Measurements from ENCODE around the gene HS3ST3A1. TPM values are rescaled to one million over a fixed set of nuclear protein-coding genes. Genes with fewer than 3 reads are reported as not detected.

HS3ST3A1 gene
- polyA plus RNA-seq, 3 donors, result 0.20 TPM; not detected in 2

DNA sequence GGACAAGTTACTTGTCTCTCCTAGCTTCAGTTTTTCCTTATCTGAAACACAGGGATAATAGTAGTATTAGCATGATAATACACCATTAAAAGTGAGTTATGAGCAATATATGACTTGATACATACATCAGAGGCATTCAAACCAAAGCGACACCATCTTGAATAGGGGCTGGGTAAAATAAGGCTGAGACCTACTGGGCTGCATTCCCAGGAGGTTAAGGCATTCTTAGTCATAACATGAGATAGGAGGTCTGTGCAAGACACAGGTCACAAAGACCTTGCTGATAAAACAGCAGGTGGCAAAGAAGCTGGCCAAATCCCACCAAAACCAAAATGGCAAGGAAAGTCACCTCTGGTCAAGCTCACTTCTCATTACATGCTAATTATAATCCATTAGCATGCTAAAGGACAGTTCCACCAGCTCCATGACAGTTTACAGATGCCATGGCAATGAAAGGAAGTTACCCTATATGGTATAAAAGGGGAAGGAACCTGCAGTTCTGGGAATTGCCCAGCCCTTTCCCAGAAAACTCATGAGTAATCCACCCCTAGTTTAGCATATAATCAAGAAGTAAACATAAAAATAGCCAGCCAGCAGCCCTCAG lies 37.2 kb upstream of the HS3ST3A1 start:
- Histone ChIP-seq H3K4me2 (replicated peaks; ENCODE audit: extremely low read depth, low read length, poor library complexity, severe bottlenecking) (no peak overlapping the region), H3K27ac (ENCODE audit: low read depth in 1 of 2, low read length in 2 of 2) (no peak overlapping the region), H3K27me3 (ENCODE audit: control insufficient read depth in 2 of 2, insufficient read depth in 2 of 2, low read length in 2 of 2) (no peaks in the 10 kb centered on the region), H3K4me1 (ENCODE audit: control insufficient read depth in 1 of 2, insufficient read depth in 2 of 2, low read length in 2 of 2) (no peaks in the 10 kb centered on the region), H3K9ac (ENCODE audit: insufficient read depth, low read length, poor library complexity, severe bottlenecking) (no peak overlapping the region), H3K9me3 (replicated peaks in 1 of 2; ENCODE audit: control insufficient read depth in 1 of 2, insufficient read depth in 1 of 2, low read length in 2 of 2) (no peaks in the 10 kb centered on the region), H3K79me2 (ENCODE audit: insufficient read depth, low read length) (no peaks in the 10 kb centered on the region), H4K20me1 (ENCODE audit: insufficient read depth, low read length) (no peaks in the 10 kb centered on the region), H2AFZ (ENCODE audit: insufficient read depth, low read depth, low read length, poor library complexity, severe bottlenecking) (no peak overlapping the region), H3K36me3 (replicated peaks in 1 of 2; ENCODE audit: control insufficient read depth in 1 of 2, insufficient read depth in 2 of 2, low read length in 2 of 2) (no peaks in the 10 kb centered on the region), H3K4me3 (replicated peaks in 1 of 3; ENCODE audit: low read depth in 2 of 3, low read length in 3 of 3) (no peak overlapping the region)
- H3K4me3 Mint-ChIP-seq, result no peak overlapping the region
- H3K36me3 Mint-ChIP-seq, result no peaks in the 10 kb centered on the region
- H3K4me1 Mint-ChIP-seq, result no peaks in the 10 kb centered on the region
- TF ChIP-seq, protein P1, sequence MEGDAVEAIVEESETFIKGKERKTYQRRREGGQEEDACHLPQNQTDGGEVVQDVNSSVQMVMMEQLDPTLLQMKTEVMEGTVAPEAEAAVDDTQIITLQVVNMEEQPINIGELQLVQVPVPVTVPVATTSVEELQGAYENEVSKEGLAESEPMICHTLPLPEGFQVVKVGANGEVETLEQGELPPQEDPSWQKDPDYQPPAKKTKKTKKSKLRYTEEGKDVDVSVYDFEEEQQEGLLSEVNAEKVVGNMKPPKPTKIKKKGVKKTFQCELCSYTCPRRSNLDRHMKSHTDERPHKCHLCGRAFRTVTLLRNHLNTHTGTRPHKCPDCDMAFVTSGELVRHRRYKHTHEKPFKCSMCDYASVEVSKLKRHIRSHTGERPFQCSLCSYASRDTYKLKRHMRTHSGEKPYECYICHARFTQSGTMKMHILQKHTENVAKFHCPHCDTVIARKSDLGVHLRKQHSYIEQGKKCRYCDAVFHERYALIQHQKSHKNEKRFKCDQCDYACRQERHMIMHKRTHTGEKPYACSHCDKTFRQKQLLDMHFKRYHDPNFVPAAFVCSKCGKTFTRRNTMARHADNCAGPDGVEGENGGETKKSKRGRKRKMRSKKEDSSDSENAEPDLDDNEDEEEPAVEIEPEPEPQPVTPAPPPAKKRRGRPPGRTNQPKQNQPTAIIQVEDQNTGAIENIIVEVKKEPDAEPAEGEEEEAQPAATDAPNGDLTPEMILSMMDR (IDR thresholded peaks at IDR 0.05), result no peak
- peaks cover 0 to 6% (median 2%) of the 10 kb centered on the region in 7 donors for H3K9me3 Mint-ChIP-seq
- WGBS (ENCODE audit: insufficient coverage), result no CpG with 5 or more reads among the region's 1 CpG
- DNase-seq, result no peak
- H3K27ac Mint-ChIP-seq, result no peak overlapping the region
- intact Hi-C loops (cut with micrococcal nuclease), result no loop called here
- H3K27me3 Mint-ChIP-seq (ENCODE audit: low read depth in 3 of 3), result peaks cover 0 to 1% (median 0%) of the 10 kb centered on the region in 3 donors

DNA sequence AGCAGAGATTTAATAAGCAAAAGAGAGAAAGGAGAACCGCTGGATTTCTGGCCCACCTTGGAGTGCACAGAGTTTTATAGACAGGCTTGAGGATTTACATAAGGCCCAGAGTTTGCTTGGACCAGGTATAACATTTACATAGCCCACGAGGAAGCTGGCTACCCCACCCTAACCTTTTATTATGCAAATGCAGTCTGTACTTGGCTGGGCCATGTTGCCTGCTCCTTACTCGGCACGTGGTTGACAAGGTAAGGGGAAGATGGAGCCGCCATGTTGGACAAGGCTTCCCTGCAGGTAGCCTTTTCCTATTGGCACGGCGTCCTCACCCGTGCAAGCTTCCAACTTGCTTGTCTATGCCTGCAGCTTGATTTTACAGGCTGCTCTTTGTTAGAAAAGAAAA lies 35.2 kb upstream of the HS3ST3A1 start:
- H3K9me3 Mint-ChIP-seq, result peaks cover 0 to 6% (median 2%) of the 10 kb centered on the region in 7 donors
- no peak overlapping the region for H3K27ac Mint-ChIP-seq
- Histone ChIP-seq H3K4me3 (replicated peaks in 1 of 3; ENCODE audit: low read depth in 2 of 3, low read length in 3 of 3) (no peak overlapping the region), H3K79me2 (ENCODE audit: insufficient read depth, low read length) (no peaks in the 10 kb centered on the region), H3K4me1 (ENCODE audit: control insufficient read depth in 1 of 2, insufficient read depth in 2 of 2, low read length in 2 of 2) (no peaks in the 10 kb centered on the region), H3K36me3 (replicated peaks in 1 of 2; ENCODE audit: control insufficient read depth in 1 of 2, insufficient read depth in 2 of 2, low read length in 2 of 2) (no peaks in the 10 kb centered on the region), H3K27me3 (ENCODE audit: control insufficient read depth in 2 of 2, insufficient read depth in 2 of 2, low read length in 2 of 2) (no peaks in the 10 kb centered on the region), H2AFZ (ENCODE audit: insufficient read depth, low read depth, low read length, poor library complexity, severe bottlenecking) (no peak overlapping the region), H3K9ac (ENCODE audit: insufficient read depth, low read length, poor library complexity, severe bottlenecking) (no peak overlapping the region), H4K20me1 (ENCODE audit: insufficient read depth, low read length) (no peaks in the 10 kb centered on the region), H3K27ac (ENCODE audit: low read depth in 1 of 2, low read length in 2 of 2) (no peak overlapping the region), H3K4me2 (replicated peaks; ENCODE audit: extremely low read depth, low read length, poor library complexity, severe bottlenecking) (no peak overlapping the region), H3K9me3 (replicated peaks in 1 of 2; ENCODE audit: control insufficient read depth in 1 of 2, insufficient read depth in 1 of 2, low read length in 2 of 2) (no peaks in the 10 kb centered on the region)
- 95% methylated on average over 3 of the region's 8 CpGs for WGBS (ENCODE audit: insufficient coverage)
- TF ChIP-seq, protein P1 (IDR thresholded peaks at IDR 0.05), result no peak
- H3K27me3 Mint-ChIP-seq (ENCODE audit: low read depth in 3 of 3), result peaks cover 0 to 3% (median 1%) of the 10 kb centered on the region in 3 donors
- no peak for DNase-seq
- H3K36me3 Mint-ChIP-seq, result no peaks in the 10 kb centered on the region
- H3K4me3 Mint-ChIP-seq, result no peak overlapping the region
- intact Hi-C loops (cut with micrococcal nuclease), result no loop called here
- no peaks in the 10 kb centered on the region for H3K4me1 Mint-ChIP-seq

Measured in CD14-positive monocyte (primary cell).